ENCODE data around the gene ACOXL. TPM values are rescaled to one million over a fixed set of nuclear protein-coding genes. Genes with fewer than 3 reads are reported as not detected.

ACOXL gene
- total and polyA plus RNA-seq, 2 donors: 0.38 to 0.41 TPM

DNA sequence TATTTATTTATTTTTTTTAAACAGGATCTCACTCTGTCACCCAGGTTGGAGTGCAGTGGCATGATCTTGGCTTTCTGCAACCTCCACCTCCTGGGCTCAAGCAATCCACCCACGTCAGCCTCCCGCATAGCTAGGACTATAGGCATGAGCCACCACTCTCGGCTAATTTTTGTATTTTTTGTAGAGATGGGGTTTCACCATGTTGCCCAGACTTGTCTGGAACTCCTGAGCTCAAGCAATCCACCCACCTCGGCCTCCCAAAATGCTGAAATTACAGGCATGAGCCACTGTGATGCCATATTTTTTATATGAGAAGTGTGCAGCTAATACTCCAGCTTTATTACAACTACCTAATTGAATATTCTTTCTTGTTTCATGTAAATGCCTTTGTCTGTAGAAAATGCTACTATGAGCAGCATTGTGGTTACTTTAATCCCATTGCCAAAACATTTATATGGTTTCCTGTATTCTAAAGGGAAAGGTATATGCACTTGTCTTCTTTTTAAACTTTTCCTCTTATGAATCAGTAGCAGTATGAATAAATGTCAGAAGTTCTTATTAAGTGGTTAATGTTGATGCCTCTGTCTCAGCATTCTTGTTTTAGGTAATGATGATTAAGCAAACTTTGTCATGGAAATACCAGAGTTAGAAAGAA is 378.9 kb downstream of the ACOXL start:
- Histone ChIP-seq H3K27me3 (ENCODE audit: control insufficient read depth in 2 of 2, insufficient read depth in 1 of 2, low read length in 1 of 2) (peaks cover 5 to 13% of the 10 kb centered on the region in 2 donors), H3K27ac (ENCODE audit: low read depth in 1 of 2, low read length in 1 of 2) (no peak overlapping the region), H3K4me1 (ENCODE audit: control insufficient read depth in 2 of 2, insufficient read depth in 2 of 2, low read length in 2 of 2) (peaks cover 0 to 3% of the 10 kb centered on the region in 2 donors), H3K36me3 (ENCODE audit: control insufficient read depth in 2 of 2, insufficient read depth in 2 of 2, low read length in 1 of 2) (no peaks in the 10 kb centered on the region), H3K4me3 (ENCODE audit: low read length in 2 of 2) (no peak overlapping the region), H3K9me3 (ENCODE audit: control insufficient read depth in 2 of 2, insufficient read depth in 1 of 2, low read length in 1 of 2) (no peaks in the 10 kb centered on the region)
- WGBS: 94% methylated on average over 4 of the region's 4 CpGs
- no peak for DNase-seq (ENCODE audit: low read depth in 6 of 9, low spot score in 9 of 9)

DNA sequence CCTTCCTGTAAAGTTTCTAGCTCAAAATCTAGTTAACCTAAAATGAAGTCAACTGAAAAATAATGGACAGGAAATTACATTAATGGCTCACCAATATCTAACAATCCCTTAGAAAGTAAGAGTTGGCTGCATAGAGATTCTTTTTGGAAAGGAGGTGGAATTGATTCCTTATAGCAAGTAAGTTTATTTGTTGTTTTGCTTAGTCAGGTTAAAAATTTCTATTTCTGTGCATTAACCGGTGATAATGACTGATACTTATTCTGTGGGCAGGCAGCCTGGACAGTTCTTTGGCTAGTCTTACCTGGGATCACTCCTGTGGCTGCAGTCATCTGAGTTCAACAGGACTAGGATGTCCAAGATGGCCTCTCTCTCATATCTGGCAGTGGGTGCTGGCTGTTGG is 381.5 kb downstream of the ACOXL start:
- Histone ChIP-seq H3K9me3 (ENCODE audit: control insufficient read depth in 2 of 2, insufficient read depth in 1 of 2, low read length in 1 of 2) (peaks cover 0 to 12% of the 10 kb centered on the region in 2 donors), H3K4me1 (ENCODE audit: control insufficient read depth in 2 of 2, insufficient read depth in 2 of 2, low read length in 2 of 2) (peaks cover 15 to 25% of the 10 kb centered on the region in 2 donors), H3K27ac (ENCODE audit: low read depth in 1 of 2, low read length in 1 of 2) (no peak overlapping the region), H3K4me3 (ENCODE audit: low read length in 2 of 2) (no peak overlapping the region), H3K36me3 (ENCODE audit: control insufficient read depth in 2 of 2, insufficient read depth in 2 of 2, low read length in 1 of 2) (no peaks in the 10 kb centered on the region), H3K27me3 (ENCODE audit: control insufficient read depth in 2 of 2, insufficient read depth in 1 of 2, low read length in 1 of 2) (peaks cover 27 to 39% of the 10 kb centered on the region in 2 donors)
- no peak for DNase-seq (ENCODE audit: low read depth in 6 of 9, low spot score in 9 of 9)
- WGBS: 97% methylated on average over 1 of the region's 1 CpG

DNA sequence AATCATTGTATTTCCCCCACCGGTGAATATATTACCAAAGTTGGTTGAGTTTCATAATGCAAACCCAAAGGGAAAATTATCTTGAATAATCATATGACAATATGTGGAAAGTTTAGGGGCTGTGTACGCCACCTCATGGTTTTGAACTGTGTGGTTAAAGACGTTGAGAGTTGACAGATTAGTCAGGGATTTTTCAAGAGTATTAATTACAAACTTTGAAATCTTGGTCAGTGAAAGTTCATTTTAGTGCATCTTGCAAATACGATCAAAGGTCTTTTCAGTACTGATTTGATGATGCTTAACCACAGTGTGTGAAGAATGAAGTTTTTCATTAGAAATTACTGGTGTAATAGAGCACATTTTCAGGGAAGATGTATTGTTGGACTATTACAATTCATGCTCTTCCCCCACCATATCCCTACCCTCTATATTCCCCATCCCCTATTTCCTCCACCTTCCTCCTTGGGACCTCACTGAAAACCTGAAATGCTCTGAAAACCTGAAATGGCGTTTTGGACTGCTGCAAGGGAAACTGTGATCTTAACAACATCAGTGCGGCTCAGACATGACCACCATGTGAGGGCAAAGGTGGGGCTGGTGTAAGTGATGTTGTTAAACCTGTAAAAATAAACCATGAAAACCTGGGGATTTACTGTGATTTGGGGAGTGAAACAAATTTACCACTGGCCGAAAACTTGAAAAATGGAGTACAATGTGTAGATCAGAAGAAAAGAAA is 383.8 kb downstream of the ACOXL start:
- Histone ChIP-seq H3K27ac (ENCODE audit: low read depth in 1 of 2, low read length in 1 of 2) (no peak overlapping the region), H3K4me1 (ENCODE audit: control insufficient read depth in 2 of 2, insufficient read depth in 2 of 2, low read length in 2 of 2) (peaks cover 19 to 38% of the 10 kb centered on the region in 2 donors), H3K9me3 (ENCODE audit: control insufficient read depth in 2 of 2, insufficient read depth in 1 of 2, low read length in 1 of 2) (peaks cover 0 to 13% of the 10 kb centered on the region in 2 donors), H3K36me3 (ENCODE audit: control insufficient read depth in 2 of 2, insufficient read depth in 2 of 2, low read length in 1 of 2) (no peaks in the 10 kb centered on the region), H3K4me3 (ENCODE audit: low read length in 2 of 2) (no peak overlapping the region), H3K27me3 (ENCODE audit: control insufficient read depth in 2 of 2, insufficient read depth in 1 of 2, low read length in 1 of 2) (peaks cover 43 to 59% of the 10 kb centered on the region in 2 donors)
- WGBS: 76% methylated on average over 7 of the region's 7 CpGs
- DNase-seq (ENCODE audit: low read depth in 6 of 9, low spot score in 9 of 9): no peak

DNA sequence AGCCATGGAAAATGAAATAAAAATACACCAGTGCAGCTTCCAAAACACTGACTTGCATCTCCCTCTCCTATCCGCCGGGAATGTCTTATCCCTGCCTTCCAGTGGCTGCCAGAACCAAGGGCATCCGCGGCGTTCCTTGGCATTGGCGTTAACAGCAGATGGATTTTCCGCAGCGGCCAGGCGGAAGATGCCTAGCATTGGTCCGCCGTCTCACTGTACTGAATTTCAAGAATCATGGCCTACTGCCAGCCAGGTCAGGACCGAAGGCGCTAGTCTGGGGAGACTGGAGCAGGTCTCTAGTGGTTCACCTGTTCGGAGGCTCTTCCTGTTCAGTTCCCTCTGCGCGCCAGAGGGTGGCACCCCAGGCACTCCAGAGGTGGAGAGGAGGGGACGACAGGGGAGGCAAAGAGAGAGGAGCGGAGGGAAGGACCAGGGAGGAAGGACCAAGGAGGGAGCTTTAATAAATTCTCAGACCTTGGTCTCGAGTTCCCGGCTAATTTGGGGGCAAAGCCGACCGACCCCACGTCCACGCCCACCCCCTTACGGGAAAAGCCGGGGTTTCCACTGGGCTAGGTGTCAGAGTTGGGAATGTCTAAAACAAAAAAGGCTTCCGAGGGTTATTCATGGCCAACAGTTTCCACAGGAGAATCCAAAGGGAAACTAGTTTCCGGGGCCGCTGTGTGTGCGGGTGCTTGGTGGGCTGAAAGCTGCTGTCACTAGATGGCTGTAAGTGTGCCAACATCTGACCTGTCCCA is 384.6 kb downstream of the ACOXL start:
- 10% methylated on average over 30 of the region's 30 CpGs for WGBS
- H3K27ac ChIP-seq (ENCODE audit: low read depth in 1 of 2, low read length in 1 of 2): no peak overlapping the region
- DNase-seq (ENCODE audit: low read depth in 6 of 9, low spot score in 9 of 9): peak in 7 of 9 donors; percentile 61 to 87 (median 73)

DNA sequence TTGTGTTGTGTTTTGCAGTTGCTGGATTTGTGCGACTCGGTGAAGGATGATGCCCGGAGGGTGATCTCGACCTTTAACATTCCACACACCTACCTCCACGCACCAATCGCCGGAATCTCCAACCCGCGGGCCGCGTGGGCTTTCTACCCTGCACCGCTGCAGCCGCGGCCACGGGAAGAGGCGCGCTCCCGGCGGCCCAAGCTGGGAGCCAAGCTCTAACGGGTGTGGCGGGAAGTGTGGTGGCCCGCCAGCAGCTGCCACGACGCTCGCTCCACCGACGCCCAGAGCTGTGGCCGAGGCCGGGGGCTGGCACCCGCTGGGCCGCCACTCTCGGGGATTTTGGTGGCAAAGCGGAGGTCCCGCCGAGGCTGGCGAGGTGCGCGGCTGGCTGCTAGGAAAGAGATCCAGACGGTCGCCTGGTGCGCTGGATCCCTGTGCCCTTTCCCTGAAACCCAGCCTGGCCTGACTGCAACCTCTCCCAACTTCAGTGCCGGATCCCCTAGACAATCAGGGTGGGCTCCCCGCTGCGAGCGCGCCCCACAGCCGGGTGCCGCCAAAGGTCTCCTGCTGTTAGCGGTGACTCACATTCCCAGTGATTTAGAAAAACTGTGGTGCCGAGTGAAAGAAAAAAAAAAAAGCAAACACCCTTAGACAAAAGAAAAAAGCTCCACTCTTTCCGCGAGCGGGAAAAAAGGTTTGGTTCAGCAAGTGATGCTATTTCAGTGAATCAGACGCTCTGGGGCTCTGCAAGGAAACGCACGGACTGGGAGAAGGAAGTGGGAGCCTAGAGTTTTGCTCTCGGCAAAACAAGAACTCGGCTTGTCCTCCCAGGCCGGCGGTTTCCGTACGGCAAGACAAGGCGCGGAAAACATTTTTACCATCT is 385.5 kb downstream of the ACOXL start:
- H3K27me3 ChIP-seq (ENCODE audit: control insufficient read depth in 2 of 2, insufficient read depth in 1 of 2, low read length in 1 of 2): peaks cover 43 to 69% of the 10 kb centered on the region in 2 donors
- no peak overlapping the region for H3K27ac ChIP-seq (ENCODE audit: low read depth in 1 of 2, low read length in 1 of 2)
- H3K4me3 ChIP-seq (ENCODE audit: low read length in 2 of 2): peak overlapping the region; percentile 41 to 77
- peaks cover 0 to 16% of the 10 kb centered on the region in 2 donors for H3K9me3 ChIP-seq (ENCODE audit: control insufficient read depth in 2 of 2, insufficient read depth in 1 of 2, low read length in 1 of 2)
- H3K36me3 ChIP-seq (ENCODE audit: control insufficient read depth in 2 of 2, insufficient read depth in 2 of 2, low read length in 1 of 2): no peaks in the 10 kb centered on the region
- peaks cover 19 to 42% of the 10 kb centered on the region in 2 donors for H3K4me1 ChIP-seq (ENCODE audit: control insufficient read depth in 2 of 2, insufficient read depth in 2 of 2, low read length in 2 of 2)
- 2% methylated on average over 64 of the region's 64 CpGs for WGBS
- DNase-seq (ENCODE audit: low read depth in 6 of 9, low spot score in 9 of 9): peak in 5 of 9 donors; percentile 24 to 65 (median 32)

More for the DNA sequence above, 384.6 kb downstream of the ACOXL start:
- H3K27me3 ChIP-seq (ENCODE audit: control insufficient read depth in 2 of 2, insufficient read depth in 1 of 2, low read length in 1 of 2): peaks cover 43 to 67% of the 10 kb centered on the region in 2 donors
- H3K9me3 ChIP-seq (ENCODE audit: control insufficient read depth in 2 of 2, insufficient read depth in 1 of 2, low read length in 1 of 2): peaks cover 0 to 16% of the 10 kb centered on the region in 2 donors
- peaks cover 19 to 40% of the 10 kb centered on the region in 2 donors for H3K4me1 ChIP-seq (ENCODE audit: control insufficient read depth in 2 of 2, insufficient read depth in 2 of 2, low read length in 2 of 2)
- H3K4me3 ChIP-seq (ENCODE audit: low read length in 2 of 2): peak overlapping the region; percentile 23 to 77
- no peaks in the 10 kb centered on the region for H3K36me3 ChIP-seq (ENCODE audit: control insufficient read depth in 2 of 2, insufficient read depth in 2 of 2, low read length in 1 of 2)

DNA sequence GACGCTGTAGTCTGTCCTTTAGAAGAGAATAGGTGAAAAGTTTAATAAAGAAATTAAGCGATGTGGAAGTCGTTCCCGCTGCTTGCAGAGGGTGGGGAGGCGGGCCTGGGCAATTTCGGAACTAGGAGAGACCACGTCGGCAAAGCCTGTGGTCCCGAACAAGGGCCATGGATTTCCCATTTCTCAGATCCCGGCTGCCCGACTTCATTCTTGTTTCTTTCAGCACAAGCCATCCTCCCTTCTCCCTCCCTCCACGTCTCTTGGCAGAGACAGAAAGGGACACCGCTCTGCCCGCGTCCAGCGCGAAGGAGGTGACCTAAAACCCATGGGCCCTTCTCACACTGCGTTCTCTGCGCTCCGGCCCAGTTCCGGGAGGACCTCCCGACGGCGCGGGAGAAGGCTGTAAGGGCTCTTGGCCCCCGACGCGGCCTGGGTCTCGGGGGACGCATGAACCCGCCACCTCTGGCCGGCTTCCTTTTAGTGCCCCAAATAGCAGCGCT is 386.2 kb downstream of the ACOXL start:
- peaks cover 0 to 16% of the 10 kb centered on the region in 2 donors for H3K9me3 ChIP-seq (ENCODE audit: control insufficient read depth in 2 of 2, insufficient read depth in 1 of 2, low read length in 1 of 2)
- H3K27me3 ChIP-seq (ENCODE audit: control insufficient read depth in 2 of 2, insufficient read depth in 1 of 2, low read length in 1 of 2): peaks cover 46 to 74% of the 10 kb centered on the region in 2 donors
- H3K4me1 ChIP-seq (ENCODE audit: control insufficient read depth in 2 of 2, insufficient read depth in 2 of 2, low read length in 2 of 2): peaks cover 19 to 47% of the 10 kb centered on the region in 2 donors
- H3K36me3 ChIP-seq (ENCODE audit: control insufficient read depth in 2 of 2, insufficient read depth in 2 of 2, low read length in 1 of 2): peaks cover 0 to under 1% of the 10 kb centered on the region in 2 donors
- WGBS: 4% methylated on average over 33 of the region's 33 CpGs
- H3K4me3 ChIP-seq (ENCODE audit: low read length in 2 of 2): peak overlapping the region; percentile 41 to 77
- H3K27ac ChIP-seq (ENCODE audit: low read depth in 1 of 2, low read length in 1 of 2): peak overlapping the region in 1 of 2 donors; percentile 25
- DNase-seq (ENCODE audit: low read depth in 6 of 9, low spot score in 9 of 9): peak in 2 of 9 donors; percentile 9 to 21

DNA sequence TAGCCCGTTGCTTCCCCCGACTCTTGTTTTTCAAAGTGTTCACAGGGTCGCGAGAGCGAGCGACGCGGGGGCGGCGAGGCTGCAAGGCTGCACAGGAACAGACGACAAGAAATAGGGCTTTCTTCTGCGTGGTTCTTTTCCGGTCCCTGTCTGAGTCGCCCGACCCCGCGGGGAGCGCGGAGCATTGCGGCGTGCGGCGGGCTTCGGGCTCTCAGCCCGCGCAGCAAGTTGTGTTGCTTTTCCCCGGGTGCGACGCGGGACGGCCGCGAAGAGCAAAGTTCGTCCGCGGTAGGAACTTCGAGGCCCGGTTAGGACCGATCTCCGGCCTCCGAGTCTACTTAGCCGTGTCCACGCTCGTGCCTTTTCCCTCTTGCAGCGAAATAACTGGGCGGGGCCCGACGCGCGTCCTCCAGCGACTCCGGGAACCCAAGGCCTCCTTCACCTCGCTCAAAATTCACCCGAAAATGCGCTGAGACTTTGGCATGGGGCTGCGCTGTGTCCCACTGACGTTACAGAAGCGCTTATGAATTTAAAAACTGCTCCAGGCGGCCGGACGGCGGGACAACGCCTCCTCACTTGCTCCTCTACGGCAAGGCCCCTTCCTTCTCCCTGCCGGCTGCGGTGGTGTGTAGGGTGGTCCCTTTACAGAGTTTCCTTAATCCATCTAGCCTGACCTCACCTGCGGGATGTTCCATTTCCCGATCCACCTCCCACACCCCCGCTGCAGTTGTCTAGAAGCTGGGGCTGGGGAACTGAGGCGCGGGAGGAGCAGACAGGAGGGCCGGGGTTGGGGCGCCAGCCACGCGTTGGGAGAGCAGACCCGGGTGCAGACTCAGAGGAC is 386.8 kb downstream of the ACOXL start:
- H3K4me1 ChIP-seq (ENCODE audit: control insufficient read depth in 2 of 2, insufficient read depth in 2 of 2, low read length in 2 of 2): peaks cover 19 to 52% of the 10 kb centered on the region in 2 donors

More for the DNA sequence above, 386.8 kb downstream of the ACOXL start:
- Histone ChIP-seq H3K36me3 (ENCODE audit: control insufficient read depth in 2 of 2, insufficient read depth in 2 of 2, low read length in 1 of 2) (peaks cover 7% of the 10 kb centered on the region in 2 donors), H3K9me3 (ENCODE audit: control insufficient read depth in 2 of 2, insufficient read depth in 1 of 2, low read length in 1 of 2) (peaks cover 0 to 16% of the 10 kb centered on the region in 2 donors), H3K27me3 (ENCODE audit: control insufficient read depth in 2 of 2, insufficient read depth in 1 of 2, low read length in 1 of 2) (peaks cover 46 to 76% of the 10 kb centered on the region in 2 donors), H3K27ac (ENCODE audit: low read depth in 1 of 2, low read length in 1 of 2) (peak overlapping the region; percentile 14 to 66), H3K4me3 (ENCODE audit: low read length in 2 of 2) (peak overlapping the region; percentile 41 to 77)
- WGBS: 2% methylated on average over 76 of the region's 76 CpGs
- DNase-seq (ENCODE audit: low read depth in 6 of 9, low spot score in 9 of 9): peak in 7 of 9 donors; percentile 23 to 74 (median 39)
